Breast epithelium (tissue), 4 donors: ENCODE results near the gene PDCD4. TPM values are rescaled to one million over a fixed set of nuclear protein-coding genes. Genes with fewer than 3 reads are reported as not detected.

ENCODE experiments used
- DNase-seq, 2 donors: peaks; one replicate each; pipeline ENCODE4 v3.0.0-alpha.2; 2019; ENCODE audit warnings: low spot score in 2 of 2
- H3K27ac ChIP-seq, 2 donors: fragments of 200-600 bp; sonication (generic) in 1 of 2; one replicate each; pipeline ENCODE4 v1.5.1; 2016 to 2019; ENCODE audit warnings: mild to moderate bottlenecking in 1 of 2
- H3K27me3 ChIP-seq, 2 donors: fragments of 200-600 bp; sonication (generic) in 1 of 2; one replicate each; pipeline versions ENCODE4 v1.5.1 to v1.6.0; 2017 to 2019; ENCODE audit warnings: control low read depth in 1 of 2, mild to moderate bottlenecking in 1 of 2
- H3K36me3 ChIP-seq: fragments of 200-600 bp; one replicate; pipeline ENCODE4 v1.5.1; 2019
- H3K4me1 ChIP-seq, 2 donors: fragments of 200-600 bp; sonication (generic); one replicate each; pipeline ENCODE4 v1.5.1; 2016 to 2019; ENCODE audit warnings: control low read depth in 1 of 2
- H3K4me3 ChIP-seq, 3 donors: fragments of 200-600 bp; sonication (generic); 1 replicate in 2 of 3; 2 replicates in 1 of 3; pipeline ENCODE4 v1.5.1; 2016 to 2019; ENCODE audit warnings: mild to moderate bottlenecking in 3 of 3, moderate library complexity in 2 of 3
- H3K9me3 ChIP-seq, 2 donors: fragments of 200-600 bp; sonication (generic) in 1 of 2; one replicate each; pipeline ENCODE4 v1.5.1; 2016 to 2019; ENCODE audit warnings: control low read depth in 1 of 2
- POLR2A ChIP-seq: fragments of 450-650 bp; IDR thresholded peaks from one replicate; pipeline ENCODE4 v1.6.1; 2016; ENCODE audit warnings: antibody characterized with exemption, mild to moderate bottlenecking, moderate library complexity
- POLR2AphosphoS5 ChIP-seq, 3 donors: sonication (generic); formaldehyde crosslinking; IDR thresholded peaks; one replicate each; pipeline ENCODE4 v1.6.1; 2017; ENCODE audit warnings: antibody characterized with exemption in 3 of 3
- intact Hi-C: fragments of 100-400 bp; cut with DNase I; formaldehyde crosslinking; loops from one replicate; pipeline ENCODE4 v1.15.1; 2023; ENCODE audit warnings: low total_unique reads
- total RNA-seq, 3 donors: library from RNA; depleted of rRNA; stranded (reverse); fragments of >200 nt; gene quantifications; one replicate each; pipeline ENCODE4 v1.1.0, GENCODE V29; 2016
- TF ChIP-seq, protein P1 (sequence below), 3 donors: fragments of 450-650 bp; IDR thresholded peaks; one replicate each; pipeline ENCODE4 v1.5.1; 2016 to 2017; ENCODE audit warnings: antibody characterized with exemption in 3 of 3, mild to moderate bottlenecking in 3 of 3, moderate library complexity in 3 of 3

The PDCD4 gene
- total RNA-seq, 3 donors from 2014 or later, result 101 to 319 (median 161) TPM

DNA sequence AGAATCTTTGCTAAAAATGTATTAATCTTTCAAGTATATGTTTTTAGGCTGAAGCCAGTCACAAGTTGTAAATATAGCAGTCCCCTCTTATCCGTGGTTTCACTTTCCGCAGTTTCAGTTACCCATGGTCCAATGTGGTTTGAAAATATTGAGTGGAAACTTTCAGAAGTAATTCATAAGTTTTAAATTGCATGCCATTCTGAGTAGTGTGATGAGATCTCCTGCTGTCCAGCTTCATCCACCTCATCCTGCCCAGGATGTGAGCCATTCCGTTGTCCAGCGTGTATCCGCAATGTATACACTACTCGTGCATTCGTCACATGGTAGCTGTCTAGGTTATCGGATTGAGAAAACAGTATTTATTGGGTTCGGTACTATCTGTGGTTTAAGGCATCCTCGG lies 12.2 kb downstream of the PDCD4 start:
- Histone ChIP-seq H3K36me3 (no peaks in the 10 kb centered on the region), H3K4me1 (no peaks in the 10 kb centered on the region), H3K27ac (peak overlapping the region in 1 of 2 donors; percentile 50), H3K4me3 (no peak overlapping the region), H3K27me3 (no peaks in the 10 kb centered on the region), H3K9me3 (no peaks in the 10 kb centered on the region)
- TF ChIP-seq POLR2AphosphoS5 (IDR thresholded peaks at IDR 0.05) (no peak), POLR2A (no peak)
- TF ChIP-seq, protein P1, sequence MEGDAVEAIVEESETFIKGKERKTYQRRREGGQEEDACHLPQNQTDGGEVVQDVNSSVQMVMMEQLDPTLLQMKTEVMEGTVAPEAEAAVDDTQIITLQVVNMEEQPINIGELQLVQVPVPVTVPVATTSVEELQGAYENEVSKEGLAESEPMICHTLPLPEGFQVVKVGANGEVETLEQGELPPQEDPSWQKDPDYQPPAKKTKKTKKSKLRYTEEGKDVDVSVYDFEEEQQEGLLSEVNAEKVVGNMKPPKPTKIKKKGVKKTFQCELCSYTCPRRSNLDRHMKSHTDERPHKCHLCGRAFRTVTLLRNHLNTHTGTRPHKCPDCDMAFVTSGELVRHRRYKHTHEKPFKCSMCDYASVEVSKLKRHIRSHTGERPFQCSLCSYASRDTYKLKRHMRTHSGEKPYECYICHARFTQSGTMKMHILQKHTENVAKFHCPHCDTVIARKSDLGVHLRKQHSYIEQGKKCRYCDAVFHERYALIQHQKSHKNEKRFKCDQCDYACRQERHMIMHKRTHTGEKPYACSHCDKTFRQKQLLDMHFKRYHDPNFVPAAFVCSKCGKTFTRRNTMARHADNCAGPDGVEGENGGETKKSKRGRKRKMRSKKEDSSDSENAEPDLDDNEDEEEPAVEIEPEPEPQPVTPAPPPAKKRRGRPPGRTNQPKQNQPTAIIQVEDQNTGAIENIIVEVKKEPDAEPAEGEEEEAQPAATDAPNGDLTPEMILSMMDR (IDR thresholded peaks at IDR 0.05), result no peak
- no peak for DNase-seq
- intact Hi-C loops, result no loop called here

DNA sequence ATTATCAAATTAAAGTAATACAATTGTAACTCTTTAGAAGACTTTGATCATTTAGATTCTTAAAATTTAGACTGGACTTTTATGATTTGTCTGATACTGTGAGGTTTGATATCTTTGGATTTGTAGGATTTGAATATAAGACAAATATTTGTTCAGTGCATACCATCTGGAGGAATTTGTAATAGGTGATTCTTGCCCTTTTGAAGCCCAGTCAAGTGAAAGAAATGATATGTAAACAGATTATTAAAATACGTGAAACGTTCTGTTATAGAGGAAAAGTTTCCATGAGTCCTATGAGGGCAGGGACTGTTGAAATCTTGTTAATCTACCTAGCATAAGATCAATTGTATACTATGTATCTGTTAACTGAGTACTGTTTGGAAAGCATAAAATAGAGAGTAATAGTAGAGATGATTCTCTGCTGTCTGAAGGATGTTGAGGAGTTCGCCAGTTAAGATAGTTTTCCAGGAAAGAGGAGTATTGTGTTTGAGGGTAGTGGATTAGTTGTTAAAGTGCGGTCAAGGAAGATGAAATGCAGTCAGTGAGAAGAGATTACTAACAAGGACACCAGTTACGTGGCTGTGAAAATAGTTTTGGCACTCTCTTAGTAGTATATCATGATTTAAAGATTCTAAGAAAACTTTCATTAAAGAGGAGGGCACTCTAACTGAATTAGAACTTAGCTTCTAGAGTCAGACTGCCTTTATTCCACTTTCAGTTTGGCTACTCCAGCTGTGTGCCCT lies 14.4 kb downstream of the PDCD4 start:
- peak overlapping the region; percentile 10 to 33 for H3K27ac ChIP-seq
- TF ChIP-seq POLR2A, result no peak
- TF ChIP-seq POLR2AphosphoS5 (IDR thresholded peaks at IDR 0.05), result no peak
- TF ChIP-seq, protein P1 (IDR thresholded peaks at IDR 0.05), result no peak
- no peaks in the 10 kb centered on the region for H3K4me1 ChIP-seq

DNA sequence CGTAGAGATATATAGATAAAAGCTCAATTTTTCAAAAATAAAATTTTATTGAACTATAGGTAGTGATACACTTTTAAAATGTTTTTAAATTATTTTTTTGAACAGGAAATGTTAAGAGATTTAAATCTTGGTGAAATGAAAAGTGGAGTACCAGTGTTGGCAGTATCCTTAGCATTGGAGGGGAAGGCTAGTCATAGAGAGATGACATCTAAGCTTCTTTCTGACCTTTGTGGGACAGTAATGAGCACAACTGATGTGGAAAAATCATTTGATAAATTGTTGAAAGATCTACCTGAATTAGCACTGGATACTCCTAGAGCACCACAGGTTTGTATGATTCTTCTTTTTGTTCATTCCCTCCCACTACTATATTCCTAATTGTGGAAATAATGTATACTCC lies 15.8 kb downstream of the PDCD4 start:
- Histone ChIP-seq H3K27me3 (no peaks in the 10 kb centered on the region), H3K9me3 (no peaks in the 10 kb centered on the region), H3K27ac (no peak overlapping the region), H3K36me3 (peaks cover 9% of the 10 kb centered on the region), H3K4me3 (no peak overlapping the region), H3K4me1 (no peaks in the 10 kb centered on the region)
- DNase-seq, result no peak
- intact Hi-C loops, result no loop called here
- no peak for TF ChIP-seq POLR2AphosphoS5 (IDR thresholded peaks at IDR 0.05)
- TF ChIP-seq POLR2A, result no peak
- TF ChIP-seq, protein P1 (IDR thresholded peaks at IDR 0.05), result no peak

More for the DNA sequence above, 14.4 kb downstream of the PDCD4 start:
- DNase-seq, result no peak
- Histone ChIP-seq H3K36me3 (no peaks in the 10 kb centered on the region), H3K27me3 (no peaks in the 10 kb centered on the region), H3K4me3 (no peak overlapping the region), H3K9me3 (no peaks in the 10 kb centered on the region)
- intact Hi-C loops, result no loop called here

DNA sequence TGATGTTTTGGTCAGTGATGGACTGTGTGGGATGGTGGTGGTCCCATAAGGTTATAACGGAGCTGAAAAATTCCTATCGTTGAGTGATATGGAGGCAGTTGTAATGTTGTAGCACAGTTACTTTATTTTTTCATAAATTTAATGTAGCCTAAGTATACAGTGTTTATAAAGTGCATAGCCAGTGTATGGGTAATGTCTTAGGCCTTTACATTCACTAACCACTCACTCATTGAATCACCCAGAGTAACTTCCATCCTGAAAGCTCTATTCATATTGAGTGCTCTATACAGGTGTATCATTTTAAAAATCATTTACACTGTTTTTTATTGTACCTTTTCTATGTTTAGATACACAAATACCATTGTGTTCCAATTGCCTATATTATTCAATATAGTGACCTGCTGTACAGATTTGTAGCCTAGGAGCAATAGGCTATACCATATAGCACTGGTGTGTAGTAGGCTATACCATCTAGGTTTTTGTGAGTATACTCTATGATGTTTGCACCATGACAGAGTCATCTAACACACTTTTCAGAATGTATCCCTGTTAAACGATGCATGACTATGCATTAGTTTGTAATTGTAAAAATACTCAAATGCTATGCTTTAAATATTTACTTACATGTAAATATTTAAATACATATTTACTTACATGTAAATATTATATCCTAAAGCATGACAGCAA lies 21.0 kb downstream of the PDCD4 start:
- Histone ChIP-seq H3K27me3 (no peaks in the 10 kb centered on the region), H3K36me3 (peaks cover 27% of the 10 kb centered on the region), H3K4me1 (no peaks in the 10 kb centered on the region), H3K9me3 (no peaks in the 10 kb centered on the region), H3K27ac (no peak overlapping the region), H3K4me3 (no peak overlapping the region)
- TF ChIP-seq POLR2AphosphoS5 (IDR thresholded peaks at IDR 0.05) (no peak), POLR2A (no peak)
- TF ChIP-seq, protein P1 (IDR thresholded peaks at IDR 0.05), result no peak
- intact Hi-C loops, result no loop called here
- no peak for DNase-seq

DNA sequence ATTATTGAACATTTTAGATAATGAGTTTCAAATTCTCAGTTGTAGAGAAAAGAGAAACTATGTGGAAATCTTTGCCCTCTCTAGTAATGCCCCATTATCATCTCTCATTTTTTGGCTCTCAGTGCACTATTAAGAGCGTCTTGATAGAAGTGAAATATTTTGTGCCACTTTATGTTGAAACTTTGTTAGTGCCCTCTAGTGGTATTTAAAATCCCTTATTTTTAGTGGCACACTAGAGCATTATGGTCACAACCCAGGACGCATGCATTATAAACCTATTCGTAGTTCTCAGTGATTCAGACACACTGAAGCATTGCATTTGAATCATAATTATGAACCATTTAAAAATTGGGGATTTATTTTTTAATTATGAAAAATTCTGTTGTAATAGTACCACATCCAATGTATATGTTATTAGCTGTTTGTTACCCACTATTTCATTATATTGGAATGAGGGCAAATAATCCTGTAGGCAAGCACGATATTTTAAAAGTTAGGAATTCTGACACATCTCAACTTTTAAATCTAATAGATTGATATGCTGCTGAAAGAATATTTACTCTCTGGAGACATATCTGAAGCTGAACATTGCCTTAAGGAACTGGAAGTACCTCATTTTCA lies 21.9 kb downstream of the PDCD4 start:
- DNase-seq, result no peak
- TF ChIP-seq, protein P1 (IDR thresholded peaks at IDR 0.05), result peak in 2 of 3 donors; percentile 53 to 63
- TF ChIP-seq POLR2A, result no peak
- no peaks in the 10 kb centered on the region for H3K27me3 ChIP-seq
- intact Hi-C loops, result loop anchor here (2.0 kb wide), 1 partner anchor 21 kb away; no protein-coding TSS in a partner anchor
- H3K9me3 ChIP-seq, result no peaks in the 10 kb centered on the region
- H3K36me3 ChIP-seq, result peaks cover 27% of the 10 kb centered on the region
- no peak overlapping the region for H3K27ac ChIP-seq
- H3K4me1 ChIP-seq, result no peaks in the 10 kb centered on the region
- H3K4me3 ChIP-seq, result no peak overlapping the region
